Suprapubic skin (tissue), 4 donors: ENCODE results near the gene MAST3. TPM values are rescaled to one million over a fixed set of nuclear protein-coding genes. Genes with fewer than 3 reads are reported as not detected.

Experiments used
- DNase-seq, 2 donors: peaks; one replicate each; pipeline ENCODE4 v3.0.0-alpha.2; 2019; ENCODE audit warnings: low spot score in 2 of 2
- H3K27ac ChIP-seq: fragments of 200-600 bp; sonication (generic); one replicate; pipeline ENCODE4 v1.5.1; 2019
- H3K27me3 ChIP-seq: fragments of 200-600 bp; sonication (generic); one replicate; pipeline ENCODE4 v1.5.1; 2019
- H3K36me3 ChIP-seq: fragments of 200-600 bp; sonication (generic); one replicate; pipeline ENCODE4 v1.5.1; 2019
- H3K4me1 ChIP-seq: fragments of 200-600 bp; sonication (generic); one replicate; pipeline ENCODE4 v1.5.1; 2019
- H3K4me3 ChIP-seq: fragments of 200-600 bp; sonication (generic); one replicate; pipeline ENCODE4 v1.5.1; 2019; ENCODE audit warnings: mild to moderate bottlenecking
- H3K9me3 ChIP-seq: fragments of 200-600 bp; sonication (generic); one replicate; pipeline ENCODE4 v1.5.1; 2019
- CTCF ChIP-seq, 2 donors: fragments of 200-600 bp in 1 of 2; fragments of 450-650 bp in 1 of 2; sonication (generic) in 1 of 2; IDR thresholded peaks; one replicate each; pipeline ENCODE4 v1.5.1; 2016 to 2019; ENCODE audit warnings: antibody characterized with exemption in 2 of 2, mild to moderate bottlenecking in 1 of 2, moderate library complexity in 1 of 2
- EP300 ChIP-seq: sonication (generic); formaldehyde crosslinking; IDR thresholded peaks from one replicate; pipeline ENCODE4 v1.6.1; 2017; ENCODE audit warnings: antibody characterized with exemption
- POLR2A ChIP-seq, 2 donors: fragments of 450-650 bp; IDR thresholded peaks; one replicate each; pipeline ENCODE4 v1.6.1; 2017; ENCODE audit warnings: antibody characterized with exemption in 2 of 2, mild to moderate bottlenecking in 2 of 2, moderate library complexity in 2 of 2
- POLR2AphosphoS5 ChIP-seq, 3 donors: sonication (generic); formaldehyde crosslinking; IDR thresholded peaks; one replicate each; pipeline ENCODE4 v1.6.1; 2017; ENCODE audit warnings: antibody characterized with exemption in 3 of 3
- WGBS: methylation state at CpG from one replicate; pipeline ENCODE4 v1.1.5; 2018; 5-methylcytosine and 5-hydroxymethylcytosine counted together
- total RNA-seq, 4 donors: library from RNA; depleted of rRNA; stranded (reverse); fragments of >200 nt; gene quantifications; one replicate each; pipeline ENCODE4 v1.1.0, GENCODE V29; 2016

The MAST3 gene
- total RNA-seq, 4 donors from 2014 or later: 13.4 to 29.7 (median 20.0) TPM

- peaks cover 14% of the 10 kb centered on the region for H3K4me1 ChIP-seq
- H3K27me3 ChIP-seq: no peaks in the 10 kb centered on the region
- no peak for DNase-seq
- 39% methylated on average over 4 of the region's 6 CpGs for WGBS
- H3K27ac ChIP-seq: peak overlapping the region; percentile 62
- no peaks in the 10 kb centered on the region for H3K9me3 ChIP-seq
- TF ChIP-seq CTCF (IDR thresholded peaks at IDR 0.05) (no peak), POLR2A (IDR thresholded peaks at IDR 0.05) (no peak), EP300 (no peak), POLR2AphosphoS5 (IDR thresholded peaks at IDR 0.05) (no peak)
- no peak overlapping the region for H3K4me3 ChIP-seq
- H3K36me3 ChIP-seq: no peaks in the 10 kb centered on the region
These were observed 40.0 kb upstream of the MAST3 start for GRCh38 chr19:18057557-18057956.

- TF ChIP-seq CTCF (IDR thresholded peaks at IDR 0.05): peak; percentile 82 to 91
- TF ChIP-seq EP300: no peak
- TF ChIP-seq POLR2A (IDR thresholded peaks at IDR 0.05): no peak
- TF ChIP-seq POLR2AphosphoS5 (IDR thresholded peaks at IDR 0.05): no peak
- 4% methylated on average over 29 of the region's 34 CpGs for WGBS
These were observed 39.2 kb upstream of the MAST3 start for GRCh38 chr19:18058208-18059009.

GRCh38 chr19:18059297-18059696 lies 38.3 kb upstream of the MAST3 start:
- Histone ChIP-seq H3K27ac (no peak overlapping the region), H3K36me3 (no peaks in the 10 kb centered on the region), H3K4me1 (peaks cover 14% of the 10 kb centered on the region), H3K9me3 (no peaks in the 10 kb centered on the region), H3K4me3 (no peak overlapping the region), H3K27me3 (no peaks in the 10 kb centered on the region)
- WGBS: 68% methylated on average over 8 of the region's 8 CpGs
- TF ChIP-seq POLR2A (IDR thresholded peaks at IDR 0.05): no peak
- TF ChIP-seq CTCF (IDR thresholded peaks at IDR 0.05): no peak
- TF ChIP-seq POLR2AphosphoS5 (IDR thresholded peaks at IDR 0.05): no peak
- no peak for TF ChIP-seq EP300
- no peak for DNase-seq

More at GRCh38 chr19:18058208-18059009, 39.2 kb upstream of the MAST3 start:
- peak overlapping the region; percentile 62 for H3K27ac ChIP-seq
- H3K4me1 ChIP-seq: peaks cover 14% of the 10 kb centered on the region
- no peak overlapping the region for H3K4me3 ChIP-seq
- DNase-seq: peak; percentile 86 to 92
- no peaks in the 10 kb centered on the region for H3K9me3 ChIP-seq
- H3K27me3 ChIP-seq: no peaks in the 10 kb centered on the region
- no peaks in the 10 kb centered on the region for H3K36me3 ChIP-seq

GRCh38 chr19:18059902-18060301 lies 37.7 kb upstream of the MAST3 start:
- DNase-seq: no peak
- WGBS: 89% methylated on average over 4 of the region's 5 CpGs
- no peak for TF ChIP-seq POLR2A (IDR thresholded peaks at IDR 0.05)
- TF ChIP-seq POLR2AphosphoS5 (IDR thresholded peaks at IDR 0.05): no peak
- TF ChIP-seq EP300: no peak
- TF ChIP-seq CTCF (IDR thresholded peaks at IDR 0.05): no peak

GRCh38 chr19:18060472-18060871 lies 37.1 kb upstream of the MAST3 start:
- TF ChIP-seq CTCF (IDR thresholded peaks at IDR 0.05): no peak
- TF ChIP-seq POLR2A (IDR thresholded peaks at IDR 0.05): no peak
- TF ChIP-seq POLR2AphosphoS5 (IDR thresholded peaks at IDR 0.05): no peak
- TF ChIP-seq EP300: no peak
- Histone ChIP-seq H3K36me3 (no peaks in the 10 kb centered on the region), H3K4me1 (peaks cover 14% of the 10 kb centered on the region), H3K27ac (no peak overlapping the region), H3K4me3 (no peak overlapping the region), H3K27me3 (no peaks in the 10 kb centered on the region), H3K9me3 (no peaks in the 10 kb centered on the region)
- 85% methylated on average over 5 of the region's 6 CpGs for WGBS
- DNase-seq: no peak

More at GRCh38 chr19:18059902-18060301, 37.7 kb upstream of the MAST3 start:
- no peaks in the 10 kb centered on the region for H3K36me3 ChIP-seq
- H3K4me1 ChIP-seq: peaks cover 14% of the 10 kb centered on the region
- no peaks in the 10 kb centered on the region for H3K9me3 ChIP-seq
- no peaks in the 10 kb centered on the region for H3K27me3 ChIP-seq
- H3K27ac ChIP-seq: no peak overlapping the region
- no peak overlapping the region for H3K4me3 ChIP-seq
